Measurements from ENCODE around the gene MUC5B.

MUC5B gene

GRCh38 chr11:1192741-1193325 lies 30.0 kb upstream of the MUC5B start:
- no peak for DNase-seq (ENCODE audit: low read depth in 2 of 2)

GRCh38 chr11:1193326-1194230 lies 29.3 kb upstream of the MUC5B start:
- DNase-seq (ENCODE audit: low read depth in 2 of 2), result no peak

DNA sequence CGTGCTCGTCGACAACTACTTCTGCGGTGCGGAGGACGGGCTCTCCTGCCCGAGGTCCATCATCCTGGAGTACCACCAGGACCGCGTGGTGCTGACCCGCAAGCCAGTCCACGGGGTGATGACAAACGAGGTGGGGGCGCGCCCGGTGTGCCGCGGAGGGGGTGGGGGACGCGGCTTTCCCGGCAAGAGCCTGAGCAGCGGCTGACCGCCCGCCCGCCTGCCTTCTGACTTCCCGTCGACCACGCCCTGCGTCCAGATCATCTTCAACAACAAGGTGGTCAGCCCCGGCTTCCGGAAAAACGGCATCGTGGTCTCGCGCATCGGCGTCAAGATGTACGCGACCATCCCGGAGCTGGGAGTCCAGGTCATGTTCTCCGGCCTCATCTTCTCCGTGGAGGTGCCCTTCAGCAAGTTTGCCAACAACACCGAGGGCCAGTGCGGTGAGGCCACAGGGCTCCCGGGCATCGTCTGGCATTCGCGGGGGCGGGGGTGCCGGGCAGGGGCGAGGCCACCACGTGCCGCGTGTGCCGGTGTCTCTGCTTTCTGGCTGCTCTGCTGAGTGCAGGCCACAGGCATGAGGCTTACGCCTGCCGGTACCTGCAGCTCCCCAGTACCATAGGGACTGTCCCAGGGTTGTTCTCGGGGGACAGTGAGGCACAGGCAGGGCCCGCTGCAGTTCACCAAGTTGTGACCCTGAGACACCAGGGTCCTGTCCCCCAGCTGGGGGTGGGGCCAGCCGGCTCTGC lies 28.5 kb upstream of the MUC5B start:
- no peak for DNase-seq (ENCODE audit: low read depth in 2 of 2)

DNA sequence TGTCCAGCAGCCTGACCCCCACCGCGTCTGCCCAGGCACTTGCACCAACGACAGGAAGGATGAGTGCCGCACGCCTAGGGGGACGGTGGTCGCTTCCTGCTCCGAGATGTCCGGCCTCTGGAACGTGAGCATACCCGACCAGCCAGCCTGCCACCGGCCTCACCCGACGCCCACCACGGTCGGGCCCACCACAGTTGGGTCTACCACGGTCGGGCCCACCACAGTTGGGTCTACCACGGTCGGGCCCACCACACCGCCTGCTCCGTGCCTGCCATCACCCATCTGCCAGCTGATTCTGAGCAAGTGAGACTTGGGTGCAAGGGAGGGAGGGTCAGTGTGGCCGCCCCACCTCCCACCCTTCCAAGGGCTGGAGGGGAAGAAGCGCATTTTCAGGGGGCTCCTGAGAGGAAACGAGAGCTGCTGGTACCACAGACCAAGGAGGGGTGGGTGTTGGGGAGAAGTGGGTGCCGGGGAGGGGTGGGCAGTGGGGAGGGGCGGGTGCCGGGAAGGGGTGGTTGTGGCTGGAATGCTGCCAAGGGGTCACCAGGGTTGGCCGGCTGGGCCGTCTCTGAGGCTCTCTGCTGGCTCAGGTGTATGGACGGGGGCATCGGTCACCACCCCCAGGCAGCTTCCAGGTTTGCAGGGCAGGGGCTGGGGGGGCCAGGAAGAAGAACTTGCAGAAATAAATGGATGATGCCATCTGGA lies 27.7 kb upstream of the MUC5B start:
- no peak for DNase-seq (ENCODE audit: low read depth in 2 of 2)

DNA sequence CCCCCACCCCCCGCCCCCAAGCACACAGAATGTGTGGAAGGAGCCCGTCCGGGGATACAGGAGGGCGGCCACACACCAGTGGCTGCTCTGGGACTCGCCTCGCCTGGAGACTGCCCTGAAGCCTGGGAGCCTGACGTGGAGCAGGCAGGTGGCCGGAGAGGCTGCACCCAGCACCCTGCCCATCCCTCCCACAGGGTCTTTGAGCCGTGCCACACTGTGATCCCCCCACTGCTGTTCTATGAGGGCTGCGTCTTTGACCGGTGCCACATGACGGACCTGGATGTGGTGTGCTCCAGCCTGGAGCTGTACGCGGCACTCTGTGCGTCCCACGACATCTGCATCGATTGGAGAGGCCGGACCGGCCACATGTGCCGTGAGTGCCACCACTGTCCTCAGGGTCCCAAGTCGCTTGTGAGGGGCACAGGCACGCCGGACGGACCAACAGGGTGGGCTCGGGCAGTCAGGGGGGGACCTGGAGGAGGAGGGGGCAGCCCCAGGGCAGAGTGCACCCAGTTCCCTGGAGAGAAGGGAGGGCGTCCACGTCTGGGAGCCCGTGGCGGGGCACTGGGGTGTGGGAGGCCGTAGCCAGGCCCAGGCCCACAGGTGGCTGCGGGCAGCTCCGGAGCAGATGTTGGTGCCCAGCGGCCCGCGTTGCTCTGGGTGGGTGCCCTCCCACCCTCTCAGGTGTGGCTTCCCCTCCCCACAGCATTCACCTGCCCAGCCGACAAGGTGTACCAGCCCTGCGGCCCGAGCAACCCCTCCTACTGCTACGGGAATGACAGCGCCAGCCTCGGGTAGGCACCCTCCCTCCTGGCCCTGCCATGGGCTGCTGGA lies 27.0 kb upstream of the MUC5B start:
- no peak for DNase-seq (ENCODE audit: low read depth in 2 of 2)

DNA sequence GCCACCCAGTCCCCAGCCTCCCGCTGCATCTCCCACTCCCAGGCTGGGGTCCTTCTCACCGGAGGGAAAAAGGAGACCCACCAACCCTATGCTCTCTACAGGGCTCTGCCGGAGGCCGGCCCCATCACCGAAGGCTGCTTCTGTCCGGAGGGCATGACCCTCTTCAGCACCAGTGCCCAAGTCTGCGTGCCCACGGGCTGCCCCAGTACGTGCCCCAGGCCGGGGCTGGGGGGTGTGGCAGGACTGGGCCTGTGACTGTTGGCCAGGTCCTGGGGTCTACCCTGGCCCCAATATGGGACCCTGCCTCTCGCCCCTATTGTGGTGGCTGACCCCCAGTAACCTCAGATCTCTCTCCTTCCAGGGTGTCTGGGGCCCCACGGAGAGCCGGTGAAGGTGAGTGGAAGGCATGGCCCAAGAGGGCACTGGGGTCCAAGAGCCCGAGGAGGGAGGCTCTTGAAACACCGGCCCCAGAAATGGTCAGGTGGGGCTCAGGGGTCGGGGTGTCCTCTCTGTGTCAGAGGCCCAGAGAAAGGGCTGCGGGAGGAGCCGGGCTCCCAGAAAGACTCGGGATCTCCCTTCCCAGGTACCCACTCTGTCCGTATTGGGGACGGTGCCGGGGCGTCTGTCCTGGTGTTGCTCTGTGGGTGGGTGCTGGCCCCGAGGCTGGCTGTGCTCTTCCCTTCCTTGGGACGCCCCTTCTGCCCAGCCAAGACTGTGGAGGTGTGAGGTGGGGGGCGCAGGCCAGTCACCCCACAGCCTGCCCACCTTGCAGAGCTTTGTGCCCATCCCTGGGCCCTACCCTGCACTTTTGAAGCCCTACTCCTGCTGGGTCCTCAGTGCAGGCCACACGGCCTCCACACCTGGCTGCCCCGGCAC lies 26.1 kb upstream of the MUC5B start:
- no peak for DNase-seq (ENCODE audit: low read depth in 2 of 2)

- DNase-seq (ENCODE audit: low read depth in 2 of 2), result no peak
Measured at GRCh38 chr11:1197431-1197885, 25.4 kb upstream of the MUC5B start.

- DNase-seq (ENCODE audit: low read depth in 2 of 2), result no peak
Measured at GRCh38 chr11:1197886-1198560, 24.8 kb upstream of the MUC5B start.

DNA sequence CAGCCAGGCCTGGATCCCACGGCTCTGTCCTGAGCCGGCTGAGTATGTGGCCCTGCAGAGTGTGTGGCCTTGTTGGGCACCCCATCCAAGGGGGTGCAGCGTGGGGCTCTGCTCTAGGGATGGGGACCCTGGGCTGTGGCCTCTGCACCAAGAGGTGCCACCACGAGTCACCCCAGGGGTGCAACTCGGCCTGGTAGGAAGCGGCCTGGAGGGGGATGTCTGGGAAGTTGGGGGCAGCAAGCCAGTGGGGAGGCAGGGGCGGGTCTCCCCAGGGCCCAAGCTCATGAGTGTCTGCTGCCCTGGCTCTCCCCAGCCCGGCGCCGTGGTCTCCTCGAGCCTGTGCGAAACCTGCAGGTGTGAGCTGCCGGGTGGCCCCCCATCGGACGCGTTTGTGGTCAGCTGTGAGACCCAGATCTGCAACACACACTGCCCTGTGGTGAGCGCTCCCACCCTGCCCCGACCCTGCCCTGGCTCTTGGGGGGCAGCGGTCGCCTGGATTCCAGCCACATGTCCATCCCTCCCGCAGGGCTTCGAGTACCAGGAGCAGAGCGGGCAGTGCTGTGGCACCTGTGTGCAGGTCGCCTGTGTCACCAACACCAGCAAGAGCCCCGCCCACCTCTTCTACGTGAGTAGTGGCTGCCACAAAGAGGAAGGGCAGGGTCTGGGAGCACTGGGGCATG lies 24.2 kb upstream of the MUC5B start:
- DNase-seq (ENCODE audit: low read depth in 2 of 2), result no peak

GRCh38 chr11:1199241-1199750 lies 23.6 kb upstream of the MUC5B start:
- DNase-seq (ENCODE audit: low read depth in 2 of 2), result no peak

GRCh38 chr11:1199751-1200610 lies 22.9 kb upstream of the MUC5B start:
- DNase-seq (ENCODE audit: low read depth in 2 of 2), result no peak

GRCh38 chr11:1200611-1201191 lies 22.2 kb upstream of the MUC5B start:
- DNase-seq (ENCODE audit: low read depth in 2 of 2), result no peak

- DNase-seq (ENCODE audit: low read depth in 2 of 2), result no peak
Measured at GRCh38 chr11:1201395-1202153, 21.3 kb upstream of the MUC5B start.

DNA sequence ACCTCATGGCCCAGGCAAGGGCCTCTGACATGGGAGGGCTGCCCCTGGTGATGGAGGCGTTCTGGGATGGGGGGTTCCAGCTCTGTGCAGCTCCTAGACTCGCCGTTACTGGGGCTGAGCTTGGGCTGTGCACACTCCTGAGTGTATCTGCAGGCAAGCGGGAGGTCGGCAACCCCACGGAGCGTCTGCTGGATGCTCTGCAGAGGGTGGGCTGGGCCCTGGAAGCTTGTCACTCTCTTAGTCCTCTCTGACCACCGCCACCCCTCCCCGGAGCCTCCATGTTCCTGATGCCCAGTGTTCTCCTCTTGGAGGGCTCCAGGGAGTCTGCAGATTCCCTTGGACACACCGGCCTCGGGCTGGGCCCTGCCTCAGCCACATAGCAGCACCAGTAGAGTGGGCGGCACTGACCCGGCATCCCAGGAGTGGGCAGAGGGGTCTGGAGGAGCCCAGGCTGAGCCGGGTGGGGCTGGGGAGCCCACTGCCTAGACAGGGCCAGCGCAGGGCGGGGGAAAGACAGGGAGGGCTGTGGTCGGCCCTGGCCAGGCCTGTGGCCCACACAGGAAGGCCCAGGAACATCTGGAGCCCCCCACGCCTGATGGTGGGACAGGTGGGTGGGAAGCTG lies 20.6 kb upstream of the MUC5B start:
- DNase-seq (ENCODE audit: low read depth in 2 of 2), result no peak

GRCh38 chr11:1202776-1203504 lies 19.9 kb upstream of the MUC5B start:
- no peak for DNase-seq (ENCODE audit: low read depth in 2 of 2)

All from fibroblast of skin of left biceps (primary cell).